ENCODE measurements around the gene CDK5. TPM values are rescaled to one million over a fixed set of nuclear protein-coding genes. Genes with fewer than 3 reads are reported as not detected.

Gene CDK5
- total and polyA plus RNA-seq, 2 of the 13 experiments (the other 11 are each of a cell fraction or from before 2014, with no cell fraction given): 16.4 to 21.3 TPM

- TF ChIP-seq GABPB1 (CRISPR knock-in tag; IDR thresholded peaks at IDR 0.05) (peak; percentile 93), ZNF572 (CRISPR knock-in tag; IDR thresholded peaks at IDR 0.05) (0 out of 2 replicates have a peak, but pooled peaks have one; percentile 44), ZFP82 (CRISPR knock-in tag; IDR thresholded peaks at IDR 0.05; ENCODE audit: borderline replicate concordance) (no peak), ARNT (IDR thresholded peaks at IDR 0.05) (no peak), TEAD2 (CRISPR knock-in tag; IDR thresholded peaks at IDR 0.05) (0 out of 2 replicates have a peak, but pooled peaks have one; percentile 49), CREBL2 (CRISPR knock-in tag; IDR thresholded peaks at IDR 0.05; ENCODE audit: borderline replicate concordance) (0 out of 2 replicates have a peak, but pooled peaks have one; percentile 43), SP5 (CRISPR knock-in tag; IDR thresholded peaks at IDR 0.05; ENCODE audit: borderline replicate concordance, low read depth) (peak; percentile 14; the same call in 1 of the 2 replicates), TARDBP (CRISPR knock-in tag; IDR thresholded peaks at IDR 0.05) (no peak), NR3C1 (CRISPR knock-in tag; IDR thresholded peaks at IDR 0.05) (no peak), ZNF143 (CRISPR knock-in tag; IDR thresholded peaks at IDR 0.05) (peak; percentile 90), YEATS2 (CRISPR knock-in tag; IDR thresholded peaks at IDR 0.05; ENCODE audit: borderline replicate concordance) (no peak), HES4 (CRISPR knock-in tag; IDR thresholded peaks at IDR 0.05; ENCODE audit: borderline replicate concordance) (no peak), RBFOX2 (IDR thresholded peaks at IDR 0.05; ENCODE audit: low read depth, low read length) (peak; percentile 65), ZNF343 (CRISPR knock-in tag; IDR thresholded peaks at IDR 0.05) (no peak), ZNF274 (CRISPR knock-in tag; IDR thresholded peaks at IDR 0.05) (0 out of 2 replicates have a peak, but pooled peaks have one; percentile 53), HIVEP1 (CRISPR knock-in tag; IDR thresholded peaks at IDR 0.05) (no peak), ZNF333 (CRISPR knock-in tag; IDR thresholded peaks at IDR 0.05; ENCODE audit: borderline replicate concordance) (no peak), TAF1 (CRISPR knock-in tag; IDR thresholded peaks at IDR 0.05) (peak; percentile 13; the same call in 1 of the 2 replicates), ZNF20 (CRISPR knock-in tag; IDR thresholded peaks at IDR 0.05) (no peak), KDM5B (CRISPR knock-in tag; IDR thresholded peaks at IDR 0.05; ENCODE audit: borderline replicate concordance) (no peak), ZNF83 (CRISPR knock-in tag; IDR thresholded peaks at IDR 0.05; ENCODE audit: borderline replicate concordance) (peak; percentile 62; the same call in 1 of the 2 replicates), SALL1 (CRISPR knock-in tag; IDR thresholded peaks at IDR 0.05) (peak; percentile 54; the same call in 1 of the 2 replicates), RBM22 (optimal IDR thresholded peaks at IDR 0.05; ENCODE audit: low read length) (no peak), SIN3B (IDR thresholded peaks at IDR 0.05; ENCODE audit: low read length) (no peak), FOXC1 (CRISPR knock-in tag; IDR thresholded peaks at IDR 0.05; ENCODE audit: borderline replicate concordance) (no peak), ZNF530 (CRISPR knock-in tag; IDR thresholded peaks at IDR 0.05; ENCODE audit: low read depth) (no peak), MIER3 (CRISPR knock-in tag; IDR thresholded peaks at IDR 0.05; ENCODE audit: borderline replicate concordance) (no peak; the same call in 1 of the 2 replicates), SMARCE1 (IDR thresholded peaks at IDR 0.05; ENCODE audit: borderline replicate concordance) (no peak), NFRKB (IDR thresholded peaks at IDR 0.05) (no peak), STAG1 (CRISPR knock-in tag; IDR thresholded peaks at IDR 0.05) (peak; percentile 8; the same call in 1 of the 2 replicates)
- TF ChIP-seq, protein P1, sequence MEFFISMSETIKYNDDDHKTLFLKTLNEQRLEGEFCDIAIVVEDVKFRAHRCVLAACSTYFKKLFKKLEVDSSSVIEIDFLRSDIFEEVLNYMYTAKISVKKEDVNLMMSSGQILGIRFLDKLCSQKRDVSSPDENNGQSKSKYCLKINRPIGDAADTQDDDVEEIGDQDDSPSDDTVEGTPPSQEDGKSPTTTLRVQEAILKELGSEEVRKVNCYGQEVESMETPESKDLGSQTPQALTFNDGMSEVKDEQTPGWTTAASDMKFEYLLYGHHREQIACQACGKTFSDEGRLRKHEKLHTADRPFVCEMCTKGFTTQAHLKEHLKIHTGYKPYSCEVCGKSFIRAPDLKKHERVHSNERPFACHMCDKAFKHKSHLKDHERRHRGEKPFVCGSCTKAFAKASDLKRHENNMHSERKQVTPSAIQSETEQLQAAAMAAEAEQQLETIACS (CRISPR knock-in tag; IDR thresholded peaks at IDR 0.05): 0 out of 2 replicates have a peak, but pooled peaks have one; percentile 27
- TF ChIP-seq, protein P2, sequence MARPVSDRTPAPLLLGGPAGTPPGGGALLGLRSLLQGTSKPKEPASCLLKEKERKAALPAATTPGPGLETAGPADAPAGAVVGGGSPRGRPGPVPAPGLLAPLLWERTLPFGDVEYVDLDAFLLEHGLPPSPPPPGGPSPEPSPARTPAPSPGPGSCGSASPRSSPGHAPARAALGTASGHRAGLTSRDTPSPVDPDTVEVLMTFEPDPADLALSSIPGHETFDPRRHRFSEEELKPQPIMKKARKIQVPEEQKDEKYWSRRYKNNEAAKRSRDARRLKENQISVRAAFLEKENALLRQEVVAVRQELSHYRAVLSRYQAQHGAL (CRISPR knock-in tag; IDR thresholded peaks at IDR 0.05; ENCODE audit: not compliant biosample characterization): peak; percentile 34
Measured at GRCh38 chr7:151083071-151083823, 25.6 kb upstream of the CDK5 start, which contains the start of gene TMUB1 (continued).

Data from HepG2 (cell line).